SK-N-SH (cell line): ENCODE results near the gene CXADR.

Experiments used
- CHD2 ChIP-seq: fragments of 150-350 bp; IDR thresholded peaks from 2 replicates; pipeline ENCODE4 v1.6.1; 2018; ENCODE audit warnings: low read length; ENCODE audit not compliant: partially characterized antibody
- EZH2phosphoT487 ChIP-seq: fragments of 200-600 bp; sonication (generic); IDR thresholded peaks from 2 replicates; pipeline ENCODE4 v1.6.1; 2017; ENCODE audit warnings: low read depth, mixed run types, mild to moderate bottlenecking, antibody characterized with exemption, moderate library complexity, borderline replicate concordance
- JUND ChIP-seq: IDR thresholded peaks from 2 replicates; pipeline ENCODE4 v1.4.0; 2012
- NFIC ChIP-seq: IDR thresholded peaks from 2 replicates; pipeline ENCODE4 v1.4.0; 2012; ENCODE audit warnings: borderline replicate concordance
- RAD21 ChIP-seq: IDR thresholded peaks from 2 replicates; pipeline ENCODE4 v1.6.1; 2012; ENCODE audit warnings: mild to moderate bottlenecking, low read length
- TAF1 ChIP-seq: IDR thresholded peaks from 2 replicates; pipeline ENCODE4 v1.6.1; 2012; ENCODE audit warnings: low read depth, mild to moderate bottlenecking, low read length, moderate library complexity, borderline replicate concordance
- TF ChIP-seq, protein P1 (sequence below): fragments of 200-600 bp; sonication (generic); IDR thresholded peaks from 2 replicates; pipeline ENCODE4 v1.6.1; 2017; ENCODE audit warnings: antibody characterized with exemption, mild to moderate bottlenecking, moderate library complexity
- TF ChIP-seq, protein P2 (sequence below): IDR thresholded peaks from 2 replicates; pipeline ENCODE4 v1.4.0; 2012; ENCODE audit warnings: low read depth, borderline replicate concordance

DNA sequence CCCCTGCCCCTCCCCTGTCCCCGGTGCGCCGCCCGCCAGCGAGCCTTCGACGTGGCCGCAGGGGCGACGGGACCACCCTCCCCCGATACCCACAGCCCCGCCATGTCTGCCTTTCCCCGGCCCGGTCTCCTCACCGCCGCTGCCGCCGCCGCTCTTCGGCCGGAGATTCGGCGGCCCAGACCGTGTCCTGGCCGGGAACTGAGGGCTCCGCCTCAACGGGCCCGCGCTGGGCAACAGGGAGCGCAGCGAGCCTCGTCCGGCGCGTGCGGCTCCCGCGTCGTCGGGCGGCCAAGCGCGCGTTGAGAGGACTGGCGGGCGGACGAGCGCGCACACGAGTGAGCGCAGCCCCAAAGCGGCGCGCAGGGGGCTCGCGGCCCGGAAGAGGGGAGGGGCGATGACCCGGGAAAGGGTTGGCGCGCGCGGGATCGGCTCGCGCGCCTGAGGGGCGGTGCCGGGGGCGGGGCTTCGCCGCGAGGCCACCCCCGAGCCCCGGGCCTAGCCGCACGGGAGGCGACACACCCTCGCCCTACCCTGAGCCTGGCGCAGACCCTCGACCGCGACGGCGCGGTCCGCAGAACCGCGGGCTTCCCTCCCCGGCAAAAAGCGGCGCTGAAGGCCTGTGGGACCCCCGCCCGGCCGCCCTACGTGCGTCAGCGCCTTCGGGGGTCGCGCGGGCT is 99.9 kb downstream of the CXADR start, which contains the start of gene BTG3:
- no peak for TF ChIP-seq NFIC
- no peak for TF ChIP-seq CHD2
- TF ChIP-seq JUND: no peak
- TF ChIP-seq, protein P1, sequence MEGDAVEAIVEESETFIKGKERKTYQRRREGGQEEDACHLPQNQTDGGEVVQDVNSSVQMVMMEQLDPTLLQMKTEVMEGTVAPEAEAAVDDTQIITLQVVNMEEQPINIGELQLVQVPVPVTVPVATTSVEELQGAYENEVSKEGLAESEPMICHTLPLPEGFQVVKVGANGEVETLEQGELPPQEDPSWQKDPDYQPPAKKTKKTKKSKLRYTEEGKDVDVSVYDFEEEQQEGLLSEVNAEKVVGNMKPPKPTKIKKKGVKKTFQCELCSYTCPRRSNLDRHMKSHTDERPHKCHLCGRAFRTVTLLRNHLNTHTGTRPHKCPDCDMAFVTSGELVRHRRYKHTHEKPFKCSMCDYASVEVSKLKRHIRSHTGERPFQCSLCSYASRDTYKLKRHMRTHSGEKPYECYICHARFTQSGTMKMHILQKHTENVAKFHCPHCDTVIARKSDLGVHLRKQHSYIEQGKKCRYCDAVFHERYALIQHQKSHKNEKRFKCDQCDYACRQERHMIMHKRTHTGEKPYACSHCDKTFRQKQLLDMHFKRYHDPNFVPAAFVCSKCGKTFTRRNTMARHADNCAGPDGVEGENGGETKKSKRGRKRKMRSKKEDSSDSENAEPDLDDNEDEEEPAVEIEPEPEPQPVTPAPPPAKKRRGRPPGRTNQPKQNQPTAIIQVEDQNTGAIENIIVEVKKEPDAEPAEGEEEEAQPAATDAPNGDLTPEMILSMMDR: no peak
- TF ChIP-seq EZH2phosphoT487: no peak
- TF ChIP-seq, protein P2, sequence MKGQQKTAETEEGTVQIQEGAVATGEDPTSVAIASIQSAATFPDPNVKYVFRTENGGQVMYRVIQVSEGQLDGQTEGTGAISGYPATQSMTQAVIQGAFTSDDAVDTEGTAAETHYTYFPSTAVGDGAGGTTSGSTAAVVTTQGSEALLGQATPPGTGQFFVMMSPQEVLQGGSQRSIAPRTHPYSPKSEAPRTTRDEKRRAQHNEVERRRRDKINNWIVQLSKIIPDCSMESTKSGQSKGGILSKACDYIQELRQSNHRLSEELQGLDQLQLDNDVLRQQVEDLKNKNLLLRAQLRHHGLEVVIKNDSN: no peak
- no peak for TF ChIP-seq RAD21
- TF ChIP-seq TAF1: peak; percentile 61
